ENCODE measurements around the gene MTCH2. TPM values are rescaled to one million over a fixed set of nuclear protein-coding genes. Genes with fewer than 3 reads are reported as not detected.
"Not testable (repeated sequence)": the region's sequence is repeated elsewhere in the genome, so short reads cannot be mapped to it uniquely, and the experiment has no call there.

Gene MTCH2
- polyA plus RNA-seq, 1 donor from 2014 or later = 123 TPM

DNA sequence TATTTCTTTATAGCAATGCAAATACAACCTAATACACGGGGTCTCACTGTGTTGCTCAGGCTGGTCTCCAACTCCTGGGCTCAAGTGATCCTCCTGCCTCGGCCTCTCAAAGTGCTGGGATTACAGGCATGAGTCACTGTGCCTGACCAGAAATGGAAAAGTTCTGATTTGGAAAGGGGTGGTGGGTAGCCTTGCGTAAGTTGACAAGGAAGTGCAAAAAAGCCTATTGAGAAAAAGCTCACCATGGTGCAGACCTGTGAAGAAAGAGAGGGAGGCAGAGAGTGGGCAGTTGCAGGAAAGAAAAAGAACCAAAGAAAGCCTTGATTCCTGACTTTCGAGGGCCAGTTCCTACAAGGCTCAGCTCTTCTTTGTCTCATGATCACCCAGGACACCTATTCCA lies 45.8 kb upstream of the MTCH2 start:
- Histone ChIP-seq H3K36me3 (ENCODE audit: insufficient read depth, low read length) (no peaks in the 10 kb centered on the region), H4K20me1 (ENCODE audit: insufficient read depth) (no peaks in the 10 kb centered on the region), H3K27ac (ENCODE audit: low read length) (no peak overlapping the region), H3F3A (ENCODE audit: insufficient read depth, low read length, poor library complexity, severe bottlenecking) (no peaks in the 10 kb centered on the region), H3K9ac (ENCODE audit: low read length) (no peak overlapping the region), H2AFZ (ENCODE audit: low read depth, low read length) (no peak overlapping the region), H3K9me2 (ENCODE audit: insufficient read depth, low read length) (no peaks in the 10 kb centered on the region), H3K4me3 (ENCODE audit: low read length) (no peak overlapping the region), H3K4me2 (ENCODE audit: low read length) (no peak overlapping the region), H3K79me2 (replicated peaks; ENCODE audit: insufficient read depth, low read length) (no peaks in the 10 kb centered on the region), H3K9me3 (ENCODE audit: low read length) (no peaks in the 10 kb centered on the region), H3K27me3 (ENCODE audit: insufficient read depth, low read depth, low read length) (no peaks in the 10 kb centered on the region)
- TF ChIP-seq EP300 (conservative IDR thresholded peaks at IDR 0.05; ENCODE audit: poor library complexity, severe bottlenecking) (no peak), EZH2 (IDR thresholded peaks at IDR 0.05; ENCODE audit: borderline replicate concordance, insufficient read depth, low read length, poor library complexity, severe bottlenecking) (no peak), POLR2AphosphoS5 (IDR thresholded peaks at IDR 0.05) (no peak), TAF1 (IDR thresholded peaks at IDR 0.05; ENCODE audit: low read depth) (no peak), MXI1 (conservative IDR thresholded peaks at IDR 0.05; ENCODE audit: poor library complexity, severe bottlenecking) (no peak)
- TF ChIP-seq, protein P1, sequence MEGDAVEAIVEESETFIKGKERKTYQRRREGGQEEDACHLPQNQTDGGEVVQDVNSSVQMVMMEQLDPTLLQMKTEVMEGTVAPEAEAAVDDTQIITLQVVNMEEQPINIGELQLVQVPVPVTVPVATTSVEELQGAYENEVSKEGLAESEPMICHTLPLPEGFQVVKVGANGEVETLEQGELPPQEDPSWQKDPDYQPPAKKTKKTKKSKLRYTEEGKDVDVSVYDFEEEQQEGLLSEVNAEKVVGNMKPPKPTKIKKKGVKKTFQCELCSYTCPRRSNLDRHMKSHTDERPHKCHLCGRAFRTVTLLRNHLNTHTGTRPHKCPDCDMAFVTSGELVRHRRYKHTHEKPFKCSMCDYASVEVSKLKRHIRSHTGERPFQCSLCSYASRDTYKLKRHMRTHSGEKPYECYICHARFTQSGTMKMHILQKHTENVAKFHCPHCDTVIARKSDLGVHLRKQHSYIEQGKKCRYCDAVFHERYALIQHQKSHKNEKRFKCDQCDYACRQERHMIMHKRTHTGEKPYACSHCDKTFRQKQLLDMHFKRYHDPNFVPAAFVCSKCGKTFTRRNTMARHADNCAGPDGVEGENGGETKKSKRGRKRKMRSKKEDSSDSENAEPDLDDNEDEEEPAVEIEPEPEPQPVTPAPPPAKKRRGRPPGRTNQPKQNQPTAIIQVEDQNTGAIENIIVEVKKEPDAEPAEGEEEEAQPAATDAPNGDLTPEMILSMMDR (IDR thresholded peaks at IDR 0.05; ENCODE audit: poor library complexity, severe bottlenecking) = no peak
- TF ChIP-seq, protein P2, sequence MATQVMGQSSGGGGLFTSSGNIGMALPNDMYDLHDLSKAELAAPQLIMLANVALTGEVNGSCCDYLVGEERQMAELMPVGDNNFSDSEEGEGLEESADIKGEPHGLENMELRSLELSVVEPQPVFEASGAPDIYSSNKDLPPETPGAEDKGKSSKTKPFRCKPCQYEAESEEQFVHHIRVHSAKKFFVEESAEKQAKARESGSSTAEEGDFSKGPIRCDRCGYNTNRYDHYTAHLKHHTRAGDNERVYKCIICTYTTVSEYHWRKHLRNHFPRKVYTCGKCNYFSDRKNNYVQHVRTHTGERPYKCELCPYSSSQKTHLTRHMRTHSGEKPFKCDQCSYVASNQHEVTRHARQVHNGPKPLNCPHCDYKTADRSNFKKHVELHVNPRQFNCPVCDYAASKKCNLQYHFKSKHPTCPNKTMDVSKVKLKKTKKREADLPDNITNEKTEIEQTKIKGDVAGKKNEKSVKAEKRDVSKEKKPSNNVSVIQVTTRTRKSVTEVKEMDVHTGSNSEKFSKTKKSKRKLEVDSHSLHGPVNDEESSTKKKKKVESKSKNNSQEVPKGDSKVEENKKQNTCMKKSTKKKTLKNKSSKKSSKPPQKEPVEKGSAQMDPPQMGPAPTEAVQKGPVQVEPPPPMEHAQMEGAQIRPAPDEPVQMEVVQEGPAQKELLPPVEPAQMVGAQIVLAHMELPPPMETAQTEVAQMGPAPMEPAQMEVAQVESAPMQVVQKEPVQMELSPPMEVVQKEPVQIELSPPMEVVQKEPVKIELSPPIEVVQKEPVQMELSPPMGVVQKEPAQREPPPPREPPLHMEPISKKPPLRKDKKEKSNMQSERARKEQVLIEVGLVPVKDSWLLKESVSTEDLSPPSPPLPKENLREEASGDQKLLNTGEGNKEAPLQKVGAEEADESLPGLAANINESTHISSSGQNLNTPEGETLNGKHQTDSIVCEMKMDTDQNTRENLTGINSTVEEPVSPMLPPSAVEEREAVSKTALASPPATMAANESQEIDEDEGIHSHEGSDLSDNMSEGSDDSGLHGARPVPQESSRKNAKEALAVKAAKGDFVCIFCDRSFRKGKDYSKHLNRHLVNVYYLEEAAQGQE (IDR thresholded peaks at IDR 0.05; ENCODE audit: borderline replicate concordance) = no peak

DNA sequence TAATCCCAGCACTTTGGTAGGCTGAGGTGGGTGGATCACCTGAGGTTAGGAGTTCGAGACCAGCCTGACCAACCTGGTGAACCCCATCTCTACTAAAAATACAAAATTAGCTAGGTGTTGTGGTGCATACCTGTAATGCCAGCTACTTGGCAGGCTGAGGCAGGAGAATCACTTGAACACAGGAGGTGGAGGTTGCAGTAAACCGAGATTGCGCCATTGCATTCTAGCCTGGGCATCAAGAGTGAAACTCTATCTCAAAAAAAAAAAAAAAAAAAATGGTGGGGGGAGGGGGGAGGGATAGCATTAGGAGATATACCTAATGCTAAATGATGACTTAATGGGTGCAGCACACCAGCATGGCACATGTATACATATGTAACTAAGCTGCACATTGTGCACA lies 44.3 kb upstream of the MTCH2 start:
- not testable (repeated sequence) for H3K4me2 ChIP-seq (ENCODE audit: low read length); H3K36me3 ChIP-seq (ENCODE audit: insufficient read depth, low read length); H2AFZ ChIP-seq (ENCODE audit: low read depth, low read length); H3K27me3 ChIP-seq (ENCODE audit: insufficient read depth, low read depth, low read length); H3K9me3 ChIP-seq (ENCODE audit: low read length); H4K20me1 ChIP-seq (ENCODE audit: insufficient read depth); H3K79me2 ChIP-seq (replicated peaks; ENCODE audit: insufficient read depth, low read length); H3K9me2 ChIP-seq (ENCODE audit: insufficient read depth, low read length); H3K27ac ChIP-seq (ENCODE audit: low read length); H3K9ac ChIP-seq (ENCODE audit: low read length); H3F3A ChIP-seq (ENCODE audit: insufficient read depth, low read length, poor library complexity, severe bottlenecking); H3K4me3 ChIP-seq (ENCODE audit: low read length)

DNA sequence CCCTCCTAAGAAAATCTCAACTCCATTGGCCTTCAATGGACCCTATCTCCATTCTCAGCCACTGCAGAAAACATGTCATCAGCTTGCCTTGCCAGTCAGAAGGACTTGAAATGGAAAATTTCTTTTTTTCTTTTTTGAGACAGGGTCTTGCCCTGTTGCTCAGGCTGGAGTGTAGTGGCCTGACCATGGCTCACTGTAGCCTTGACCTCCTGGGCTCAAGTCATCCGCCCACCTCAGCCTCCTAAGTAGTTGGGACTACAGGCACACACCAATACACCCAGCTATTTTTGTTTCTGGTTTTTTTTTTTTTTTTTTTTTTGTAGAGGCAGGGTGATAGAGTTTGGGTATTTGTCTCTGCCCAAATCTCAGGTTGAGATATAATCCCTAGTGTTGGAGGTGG lies 43.8 kb upstream of the MTCH2 start:
- Histone ChIP-seq H3K27ac (ENCODE audit: low read length) (no peak overlapping the region), H3K4me2 (ENCODE audit: low read length) (no peak overlapping the region), H2AFZ (ENCODE audit: low read depth, low read length) (no peak overlapping the region), H3K9ac (ENCODE audit: low read length) (no peak overlapping the region), H3K4me3 (ENCODE audit: low read length) (no peak overlapping the region), H3K79me2 (replicated peaks; ENCODE audit: insufficient read depth, low read length) (no peaks in the 10 kb centered on the region), H3K36me3 (ENCODE audit: insufficient read depth, low read length) (no peaks in the 10 kb centered on the region), H3K9me2 (ENCODE audit: insufficient read depth, low read length) (no peaks in the 10 kb centered on the region), H3F3A (ENCODE audit: insufficient read depth, low read length, poor library complexity, severe bottlenecking) (no peaks in the 10 kb centered on the region), H3K27me3 (ENCODE audit: insufficient read depth, low read depth, low read length) (no peaks in the 10 kb centered on the region), H4K20me1 (ENCODE audit: insufficient read depth) (no peaks in the 10 kb centered on the region), H3K9me3 (ENCODE audit: low read length) (no peaks in the 10 kb centered on the region)
- TF ChIP-seq POLR2AphosphoS5 (IDR thresholded peaks at IDR 0.05) (no peak), RAD21 (conservative IDR thresholded peaks at IDR 0.05) (no peak), EZH2 (IDR thresholded peaks at IDR 0.05; ENCODE audit: borderline replicate concordance, insufficient read depth, low read length, poor library complexity, severe bottlenecking) (no peak), MXI1 (conservative IDR thresholded peaks at IDR 0.05; ENCODE audit: poor library complexity, severe bottlenecking) (no peak), TAF1 (IDR thresholded peaks at IDR 0.05; ENCODE audit: low read depth) (no peak), SMC3 (conservative IDR thresholded peaks at IDR 0.05; ENCODE audit: poor library complexity) (no peak), EP300 (conservative IDR thresholded peaks at IDR 0.05; ENCODE audit: poor library complexity, severe bottlenecking) (no peak)
- TF ChIP-seq, protein P1 (IDR thresholded peaks at IDR 0.05; ENCODE audit: poor library complexity, severe bottlenecking) = no peak
- TF ChIP-seq, protein P2 (IDR thresholded peaks at IDR 0.05; ENCODE audit: borderline replicate concordance) = no peak
